H1 (cell line): ENCODE measurements around the gene TSPAN4. TPM values are rescaled to one million over a fixed set of nuclear protein-coding genes. Genes with fewer than 3 reads are reported as not detected.

Experiments used
- SIX5 ChIP-seq: IDR thresholded peaks from 2 replicates; pipeline ENCODE4 v1.6.1; 2011; ENCODE audit warnings: mild to moderate bottlenecking, low read depth, low read length
- SP4 ChIP-seq: IDR thresholded peaks from 2 replicates; pipeline ENCODE4 v1.6.1; 2012; ENCODE audit warnings: low read length, inconsistent platforms
- polyA plus RNA-seq, 7 experiments: library from polyadenylated mRNA; depleted of rRNA in 3 of 7; stranded (reverse) in 5 of 7; unstranded in 2 of 7; fragments of >200 nt in 5 of 7; fragments of 200-250 nt in 2 of 7; gene quantifications; 1 replicate in 5 of 7; 2 replicates in 1 of 7; 4 replicates in 1 of 7; pipeline versions ENCODE4 v1.2.1 to v1.2.3, GENCODE V29; 2011 to 2013; ENCODE audit warnings: missing spikeins in 2 of 7, mixed read lengths in 2 of 7
- total RNA-seq: library from RNA; stranded (reverse); fragmentation: NEBNext Ultra II Directional; extraction: Animal tissue kit (Norgen Biotek cat#: 25700); gene quantifications from 2 replicates; pipeline ENCODE4 v1.2.1, GENCODE V29; 2021

TSPAN4 gene
- total and polyA plus RNA-seq, 2 of the 8 experiments (the other 6 are each of a cell fraction or from before 2014, with no cell fraction given), result 74.1 to 145 TPM

GRCh38 chr11:829176-829846, 13.3 kb upstream of the TSPAN4 start (continued):
- TF ChIP-seq SP4, result no peak
- TF ChIP-seq SIX5, result no peak
